GM23248 (cell line): ENCODE data around the gene CRYBA4. TPM values are rescaled to one million over a fixed set of nuclear protein-coding genes. Genes with fewer than 3 reads are reported as not detected.

Source experiments
- DNase-seq: peaks from one replicate; pipeline ENCODE4 v3.0.0-alpha.2; 2015
- H2AFZ ChIP-seq: fragments of 200-600 bp; sonication (generic); 2 replicates; pipeline ENCODE4 v1.6.1; 2016; ENCODE audit warnings: antibody characterized with exemption
- H3F3A ChIP-seq: fragments of 200-600 bp; sonication (generic); 2 replicates; pipeline ENCODE4 v1.6.1; 2016; ENCODE audit warnings: mild to moderate bottlenecking, antibody characterized with exemption, mixed run types; ENCODE audit not compliant: insufficient read depth
- H3K27ac ChIP-seq: fragments of 200-600 bp; sonication (generic); 2 replicates; pipeline ENCODE4 v1.5.1; 2016; ENCODE audit warnings: mild to moderate bottlenecking
- H3K27me3 ChIP-seq: fragments of 200-600 bp; sonication (generic); replicated peaks from 2 replicates; pipeline ENCODE4 v1.6.1; 2016; ENCODE audit warnings: mild to moderate bottlenecking; ENCODE audit not compliant: insufficient read depth
- H3K36me3 ChIP-seq: fragments of 200-600 bp; sonication (generic); 2 replicates; pipeline ENCODE4 v1.6.1; 2016; ENCODE audit warnings: low read depth, mild to moderate bottlenecking
- H3K4me1 ChIP-seq: fragments of 200-600 bp; sonication (generic); 2 replicates; pipeline ENCODE4 v1.6.1; 2016; ENCODE audit warnings: mild to moderate bottlenecking; ENCODE audit not compliant: insufficient read depth
- H3K4me2 ChIP-seq: fragments of 200-600 bp; sonication (generic); one replicate; pipeline ENCODE4 v1.6.1; 2016; ENCODE audit warnings: mild to moderate bottlenecking; ENCODE audit not compliant: unreplicated experiment
- H3K4me3 ChIP-seq: fragments of 200-600 bp; sonication (generic); 2 replicates; pipeline ENCODE4 v1.5.1; 2016; ENCODE audit warnings: mild to moderate bottlenecking
- H3K79me2 ChIP-seq: fragments of 200-600 bp; sonication (generic); 2 replicates; pipeline ENCODE4 v1.6.1; 2016; ENCODE audit warnings: mild to moderate bottlenecking; ENCODE audit not compliant: insufficient read depth
- H3K9ac ChIP-seq: fragments of 200-600 bp; sonication (generic); 2 replicates; pipeline ENCODE4 v1.6.1; 2016; ENCODE audit warnings: mild to moderate bottlenecking
- H3K9me2 ChIP-seq: fragments of 200-600 bp; sonication (generic); 2 replicates; pipeline ENCODE4 v1.6.1; 2016; ENCODE audit warnings: mixed run types, mild to moderate bottlenecking, moderate library complexity; ENCODE audit not compliant: insufficient read depth
- H3K9me3 ChIP-seq: fragments of 200-600 bp; sonication (generic); one replicate; pipeline ENCODE4 v1.6.1; 2017; ENCODE audit warnings: low read depth
- H4K20me1 ChIP-seq: fragments of 200-600 bp; sonication (generic); 2 replicates; pipeline ENCODE4 v1.6.0; 2016; ENCODE audit not compliant: insufficient read depth
- EZH2 ChIP-seq: fragments of 200-600 bp; sonication (generic); IDR thresholded peaks from 2 replicates; pipeline ENCODE4 v1.6.1; 2018; ENCODE audit warnings: antibody characterized with exemption, mild to moderate bottlenecking; ENCODE audit not compliant: insufficient read depth, poor library complexity, severe bottlenecking
- EZH2phosphoT487 ChIP-seq: fragments of 200-600 bp; sonication (generic); IDR thresholded peaks from 2 replicates; pipeline ENCODE4 v1.6.1; 2018; ENCODE audit warnings: antibody characterized with exemption, moderate library complexity, mild to moderate bottlenecking, low read depth; ENCODE audit not compliant: insufficient read depth
- WGBS, 2 experiments: methylation state at CpG; one replicate each; pipeline ENCODE4 v1.1.6; 2015 to 2017; ENCODE audit warnings: low lambda C conversion rate in 2 of 2, low coverage in 1 of 2; ENCODE audit errors: missing lambda C conversion rate in 2 of 2; 5-methylcytosine and 5-hydroxymethylcytosine counted together
- in situ Hi-C: fragments of 300-500 bp; cut with MboI; formaldehyde crosslinking; loops from 2 replicates; pipeline ENCODE4 v1.15.0; 2020
- polyA plus RNA-seq: library from polyadenylated mRNA; unstranded; fragments of >200 nt; fragmentation: Nextera tagmentation; extraction: Ambion mirVana; gene quantifications from 2 replicates; pipeline ENCODE4 v1.2.1, GENCODE V29; 2016
- total RNA-seq: library from RNA; depleted of rRNA; stranded (reverse); fragments of >200 nt; shearing (Covaris generic); gene quantifications from 2 replicates; pipeline ENCODE4 v1.2.3, GENCODE V29; 2014

CRYBA4 gene
- total and polyA plus RNA-seq, 2 experiments from 2014 or later = not detected

DNA sequence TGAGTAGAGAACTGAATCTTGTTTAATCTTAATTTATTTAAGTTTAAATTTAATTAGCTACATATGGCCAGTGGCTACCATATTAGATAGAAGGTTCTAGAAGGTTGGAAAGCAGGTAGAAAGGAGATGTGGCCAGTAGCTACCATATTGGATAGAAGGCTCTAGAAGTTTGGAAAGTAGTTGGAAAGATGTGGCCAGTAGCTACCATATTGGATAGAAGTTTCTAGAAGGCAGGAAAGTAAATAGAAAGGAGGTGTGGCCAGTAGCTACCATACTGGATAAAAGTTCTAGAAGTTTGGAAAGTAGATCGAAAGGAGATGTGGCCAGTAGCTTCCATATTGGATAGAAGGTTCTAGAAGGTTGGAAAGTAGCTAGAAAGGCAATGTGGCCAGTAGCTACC is 2.2 kb downstream of the CRYBA4 start:
- Histone ChIP-seq H3K9ac (no peak overlapping the region), H3K27ac (no peak overlapping the region), H3K4me2 (no peak overlapping the region), H3K4me1 (no peaks in the 10 kb centered on the region), H3K4me3 (no peak overlapping the region), H3F3A (no peaks in the 10 kb centered on the region), H3K9me2 (no peaks in the 10 kb centered on the region), H3K79me2 (no peaks in the 10 kb centered on the region), H2AFZ (no peak overlapping the region), H3K9me3 (no peaks in the 10 kb centered on the region), H4K20me1 (no peaks in the 10 kb centered on the region), H3K27me3 (peaks cover 12% of the 10 kb centered on the region; the same call in 1 of the 2 replicates), H3K36me3 (no peaks in the 10 kb centered on the region)
- WGBS, 2 experiments = 54 to 67% methylated on average over 1 of the region's 1 CpG
- DNase-seq = no peak
- in situ Hi-C loops = no loop called here
- no peak for TF ChIP-seq EZH2phosphoT487
- TF ChIP-seq EZH2 = no peak

DNA sequence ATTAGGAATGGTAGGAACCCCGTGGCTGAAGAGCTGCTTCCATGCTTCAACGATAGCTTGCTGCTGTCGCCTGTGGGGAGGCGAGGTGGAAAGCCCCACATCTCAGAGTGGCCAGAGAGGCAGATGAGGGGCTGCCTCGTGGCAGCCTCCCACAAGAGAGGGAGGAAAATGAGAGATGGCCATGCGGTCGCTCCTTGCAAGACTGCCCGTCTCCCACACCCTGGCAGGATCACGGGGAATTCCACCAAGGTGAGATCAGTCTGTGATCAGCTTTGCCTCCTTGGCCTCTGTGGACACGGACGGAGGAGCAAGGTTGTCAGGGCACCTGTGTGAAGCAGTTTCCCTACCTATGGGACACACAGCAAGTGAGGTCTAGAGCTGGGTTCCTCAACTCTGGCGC is 3.0 kb downstream of the CRYBA4 start:
- Histone ChIP-seq H3K9me3 (no peaks in the 10 kb centered on the region), H3K4me1 (no peaks in the 10 kb centered on the region), H3K4me2 (no peak overlapping the region), H3K79me2 (no peaks in the 10 kb centered on the region), H2AFZ (no peak overlapping the region), H3K9ac (no peak overlapping the region), H3K27ac (no peak overlapping the region), H3F3A (no peaks in the 10 kb centered on the region), H3K4me3 (no peak overlapping the region), H4K20me1 (no peaks in the 10 kb centered on the region), H3K36me3 (no peaks in the 10 kb centered on the region), H3K9me2 (no peaks in the 10 kb centered on the region), H3K27me3 (peaks cover 12% of the 10 kb centered on the region; the same call in 1 of the 2 replicates)
- DNase-seq = no peak
- TF ChIP-seq EZH2 (no peak), EZH2phosphoT487 (no peak)
- WGBS, 2 experiments = 62 to 76% methylated on average over 11 to 12 of the region's 12 CpGs
- in situ Hi-C loops = no loop called here

DNA sequence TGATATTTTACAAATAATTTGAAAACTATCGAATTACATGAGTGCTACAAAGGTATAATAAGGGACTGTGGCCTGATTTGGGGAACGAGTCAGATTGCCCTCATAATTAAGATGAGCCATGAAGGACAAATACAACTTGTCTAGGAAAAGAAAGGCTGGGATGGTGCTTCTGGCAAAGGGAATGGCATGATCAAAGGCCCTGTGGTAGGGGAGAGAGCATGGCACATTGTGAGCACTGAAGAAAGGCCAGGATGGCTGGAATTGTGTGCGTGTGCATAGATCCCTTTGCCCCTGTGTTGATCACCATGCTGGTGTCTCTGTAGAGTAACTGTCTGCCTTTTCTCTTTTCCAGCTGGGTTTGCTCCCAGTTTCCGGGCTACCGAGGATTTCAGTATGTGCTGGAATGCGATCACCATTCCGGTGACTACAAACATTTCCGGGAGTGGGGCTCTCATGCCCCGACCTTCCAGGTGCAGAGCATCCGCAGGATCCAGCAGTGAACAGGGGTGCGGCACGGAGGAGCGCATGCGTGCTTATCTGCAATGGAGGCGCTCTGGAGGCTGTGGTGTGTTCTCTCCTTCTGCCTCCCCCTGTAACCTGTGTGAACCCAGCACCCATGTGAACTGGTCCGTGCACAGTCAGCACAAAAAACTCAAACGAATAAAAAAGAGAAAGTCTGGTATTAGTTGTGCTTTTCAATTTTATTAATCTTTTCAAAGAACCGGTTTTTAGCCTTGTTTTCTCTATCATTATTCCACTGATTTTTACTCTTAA is 8.4 kb downstream of the CRYBA4 start:
- no peak overlapping the region for H3K4me3 ChIP-seq
- H2AFZ ChIP-seq = no peak overlapping the region
- no peaks in the 10 kb centered on the region for H3K36me3 ChIP-seq
- no peak for DNase-seq
- no peaks in the 10 kb centered on the region for H3F3A ChIP-seq
- H3K9me3 ChIP-seq = no peaks in the 10 kb centered on the region
- no peak overlapping the region for H3K9ac ChIP-seq
- 0 out of 2 replicates have a peak, but pooled peaks cover 4% of the 10 kb centered on the region for H3K27me3 ChIP-seq
- H3K4me2 ChIP-seq = no peak overlapping the region
- H3K9me2 ChIP-seq = no peaks in the 10 kb centered on the region
- no peak overlapping the region for H3K27ac ChIP-seq
- TF ChIP-seq EZH2phosphoT487 = no peak
- no peak for TF ChIP-seq EZH2
- in situ Hi-C loops = loop anchor here (10.0 kb wide), 1 partner anchor 115 kb away; the partner anchor contains the start of gene TFIP11
- WGBS, 2 experiments = 67 to 73% methylated on average over 18 of the region's 18 CpGs
- no peaks in the 10 kb centered on the region for H3K79me2 ChIP-seq
- H4K20me1 ChIP-seq = no peaks in the 10 kb centered on the region
- H3K4me1 ChIP-seq = no peaks in the 10 kb centered on the region

DNA sequence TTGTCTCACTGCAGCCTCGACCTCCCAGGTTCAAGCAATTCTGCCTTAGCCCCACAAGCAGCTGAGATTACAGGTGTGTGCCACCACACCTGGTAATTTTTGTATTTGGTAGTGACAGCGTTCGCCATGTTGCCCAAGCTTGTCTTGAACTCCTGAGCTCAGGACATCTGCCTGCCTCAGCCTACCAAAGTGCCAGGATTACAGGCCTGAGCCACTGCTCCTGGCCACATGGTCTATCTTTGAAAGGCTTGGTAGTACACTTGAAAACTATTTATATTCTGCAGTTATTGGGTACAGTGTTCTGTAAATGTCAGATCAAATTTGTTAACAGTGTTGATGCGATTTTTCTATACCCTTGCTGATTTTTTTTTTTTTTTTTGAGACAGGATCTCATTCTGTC is 9.5 kb downstream of the CRYBA4 start:
- no peaks in the 10 kb centered on the region for H3K79me2 ChIP-seq
- H3K27me3 ChIP-seq = 0 out of 2 replicates have a peak, but pooled peaks cover 8% of the 10 kb centered on the region
- H3K4me2 ChIP-seq = no peak overlapping the region
- H2AFZ ChIP-seq = no peak overlapping the region
- H3K4me3 ChIP-seq = no peak overlapping the region
- H3K4me1 ChIP-seq = no peaks in the 10 kb centered on the region
- no peak overlapping the region for H3K27ac ChIP-seq
- H3K36me3 ChIP-seq = no peaks in the 10 kb centered on the region
- WGBS, 2 experiments = 46 to 54% methylated on average over 4 of the region's 4 CpGs
- H3K9me3 ChIP-seq = no peaks in the 10 kb centered on the region
- no peak overlapping the region for H3K9ac ChIP-seq
- H4K20me1 ChIP-seq = no peaks in the 10 kb centered on the region
- TF ChIP-seq EZH2phosphoT487 (no peak), EZH2 (no peak)
- in situ Hi-C loops = loop anchor here (10.0 kb wide), 1 partner anchor 116 kb away; the partner anchor contains the start of gene TFIP11
- no peak for DNase-seq
- H3F3A ChIP-seq = no peaks in the 10 kb centered on the region
- no peaks in the 10 kb centered on the region for H3K9me2 ChIP-seq
